ENCODE results near the gene COL13A1. TPM values are rescaled to one million over a fixed set of nuclear protein-coding genes. Genes with fewer than 3 reads are reported as not detected.

COL13A1 gene
- total and polyA plus RNA-seq, 2 experiments from 2014 or later = 5.2 to 8.6 TPM

GRCh38 chr10:69955897-69956740 is 154.4 kb downstream of the COL13A1 start:
- Histone ChIP-seq H3K9me2 (ENCODE audit: insufficient read depth) (no peaks in the 10 kb centered on the region), H3F3A (replicated peaks; ENCODE audit: low read depth) (no peaks in the 10 kb centered on the region), H3K79me2 (replicated peaks; ENCODE audit: insufficient read depth) (no peaks in the 10 kb centered on the region), H3K4me1 (ENCODE audit: insufficient read depth) (peaks cover 11% of the 10 kb centered on the region), H4K20me1 (replicated peaks; ENCODE audit: insufficient read depth) (no peaks in the 10 kb centered on the region), H3K36me3 (ENCODE audit: insufficient read depth) (no peaks in the 10 kb centered on the region), H3K27ac (ENCODE audit: low read depth) (no peak overlapping the region), H3K4me3 (no peak overlapping the region), H2AFZ (no peak overlapping the region), H3K4me2 (no peak overlapping the region), H3K27me3 (ENCODE audit: insufficient read depth) (no peaks in the 10 kb centered on the region)
- no peak overlapping the region for H3K27ac Mint-ChIP-seq
- no peak for DNase-seq (ENCODE audit: low spot score)
- no peak for ATAC-seq
- H3K36me3 Mint-ChIP-seq (ENCODE audit: low read depth) = no peaks in the 10 kb centered on the region
- H3K4me1 Mint-ChIP-seq = peaks cover 23% of the 10 kb centered on the region
- H3K27me3 Mint-ChIP-seq (ENCODE audit: insufficient read depth, low read depth, poor library complexity) = peaks cover 17% of the 10 kb centered on the region
- no peak overlapping the region for H3K4me3 Mint-ChIP-seq
- TF ChIP-seq, protein P1, sequence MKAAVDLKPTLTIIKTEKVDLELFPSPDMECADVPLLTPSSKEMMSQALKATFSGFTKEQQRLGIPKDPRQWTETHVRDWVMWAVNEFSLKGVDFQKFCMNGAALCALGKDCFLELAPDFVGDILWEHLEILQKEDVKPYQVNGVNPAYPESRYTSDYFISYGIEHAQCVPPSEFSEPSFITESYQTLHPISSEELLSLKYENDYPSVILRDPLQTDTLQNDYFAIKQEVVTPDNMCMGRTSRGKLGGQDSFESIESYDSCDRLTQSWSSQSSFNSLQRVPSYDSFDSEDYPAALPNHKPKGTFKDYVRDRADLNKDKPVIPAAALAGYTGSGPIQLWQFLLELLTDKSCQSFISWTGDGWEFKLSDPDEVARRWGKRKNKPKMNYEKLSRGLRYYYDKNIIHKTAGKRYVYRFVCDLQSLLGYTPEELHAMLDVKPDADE (IDR thresholded peaks at IDR 0.05) = no peak
- TF ChIP-seq ZNF462 (CRISPR knock-in tag; IDR thresholded peaks at IDR 0.05) (no peak), EZH2phosphoT487 (IDR thresholded peaks at IDR 0.05; ENCODE audit: unreplicated experiment) (no peak), CREB1 (CRISPR knock-in tag; IDR thresholded peaks at IDR 0.05; ENCODE audit: low read depth) (no peak)
- TF ChIP-seq, protein P2, sequence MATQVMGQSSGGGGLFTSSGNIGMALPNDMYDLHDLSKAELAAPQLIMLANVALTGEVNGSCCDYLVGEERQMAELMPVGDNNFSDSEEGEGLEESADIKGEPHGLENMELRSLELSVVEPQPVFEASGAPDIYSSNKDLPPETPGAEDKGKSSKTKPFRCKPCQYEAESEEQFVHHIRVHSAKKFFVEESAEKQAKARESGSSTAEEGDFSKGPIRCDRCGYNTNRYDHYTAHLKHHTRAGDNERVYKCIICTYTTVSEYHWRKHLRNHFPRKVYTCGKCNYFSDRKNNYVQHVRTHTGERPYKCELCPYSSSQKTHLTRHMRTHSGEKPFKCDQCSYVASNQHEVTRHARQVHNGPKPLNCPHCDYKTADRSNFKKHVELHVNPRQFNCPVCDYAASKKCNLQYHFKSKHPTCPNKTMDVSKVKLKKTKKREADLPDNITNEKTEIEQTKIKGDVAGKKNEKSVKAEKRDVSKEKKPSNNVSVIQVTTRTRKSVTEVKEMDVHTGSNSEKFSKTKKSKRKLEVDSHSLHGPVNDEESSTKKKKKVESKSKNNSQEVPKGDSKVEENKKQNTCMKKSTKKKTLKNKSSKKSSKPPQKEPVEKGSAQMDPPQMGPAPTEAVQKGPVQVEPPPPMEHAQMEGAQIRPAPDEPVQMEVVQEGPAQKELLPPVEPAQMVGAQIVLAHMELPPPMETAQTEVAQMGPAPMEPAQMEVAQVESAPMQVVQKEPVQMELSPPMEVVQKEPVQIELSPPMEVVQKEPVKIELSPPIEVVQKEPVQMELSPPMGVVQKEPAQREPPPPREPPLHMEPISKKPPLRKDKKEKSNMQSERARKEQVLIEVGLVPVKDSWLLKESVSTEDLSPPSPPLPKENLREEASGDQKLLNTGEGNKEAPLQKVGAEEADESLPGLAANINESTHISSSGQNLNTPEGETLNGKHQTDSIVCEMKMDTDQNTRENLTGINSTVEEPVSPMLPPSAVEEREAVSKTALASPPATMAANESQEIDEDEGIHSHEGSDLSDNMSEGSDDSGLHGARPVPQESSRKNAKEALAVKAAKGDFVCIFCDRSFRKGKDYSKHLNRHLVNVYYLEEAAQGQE (IDR thresholded peaks at IDR 0.05; ENCODE audit: unreplicated experiment) = no peak
- H3K9me3 Mint-ChIP-seq = peaks cover 2% of the 10 kb centered on the region; the same call in 1 of the 3 replicates
